ENCODE results near the gene PRKCA.

DNA sequence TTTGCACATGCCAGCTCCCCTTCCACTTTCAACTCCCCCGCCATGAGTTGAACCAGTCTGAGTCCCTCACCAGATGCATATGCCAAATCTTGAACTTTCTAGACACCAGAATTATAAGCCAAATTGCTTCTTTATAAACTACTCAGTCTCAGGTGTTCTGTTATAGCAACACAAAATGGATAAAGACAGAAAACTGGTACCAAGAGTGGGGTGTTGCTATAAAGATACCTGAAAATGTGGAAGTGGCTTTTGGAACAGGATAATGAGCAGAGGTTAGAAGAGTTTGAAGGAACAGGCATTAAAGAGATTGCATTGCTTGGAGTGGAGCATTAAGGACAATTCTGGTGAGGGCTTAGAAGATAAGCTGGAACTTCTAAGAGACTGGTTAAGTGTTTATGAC is 515.3 kb downstream of the PRKCA start:
- TF ChIP-seq, protein P1, sequence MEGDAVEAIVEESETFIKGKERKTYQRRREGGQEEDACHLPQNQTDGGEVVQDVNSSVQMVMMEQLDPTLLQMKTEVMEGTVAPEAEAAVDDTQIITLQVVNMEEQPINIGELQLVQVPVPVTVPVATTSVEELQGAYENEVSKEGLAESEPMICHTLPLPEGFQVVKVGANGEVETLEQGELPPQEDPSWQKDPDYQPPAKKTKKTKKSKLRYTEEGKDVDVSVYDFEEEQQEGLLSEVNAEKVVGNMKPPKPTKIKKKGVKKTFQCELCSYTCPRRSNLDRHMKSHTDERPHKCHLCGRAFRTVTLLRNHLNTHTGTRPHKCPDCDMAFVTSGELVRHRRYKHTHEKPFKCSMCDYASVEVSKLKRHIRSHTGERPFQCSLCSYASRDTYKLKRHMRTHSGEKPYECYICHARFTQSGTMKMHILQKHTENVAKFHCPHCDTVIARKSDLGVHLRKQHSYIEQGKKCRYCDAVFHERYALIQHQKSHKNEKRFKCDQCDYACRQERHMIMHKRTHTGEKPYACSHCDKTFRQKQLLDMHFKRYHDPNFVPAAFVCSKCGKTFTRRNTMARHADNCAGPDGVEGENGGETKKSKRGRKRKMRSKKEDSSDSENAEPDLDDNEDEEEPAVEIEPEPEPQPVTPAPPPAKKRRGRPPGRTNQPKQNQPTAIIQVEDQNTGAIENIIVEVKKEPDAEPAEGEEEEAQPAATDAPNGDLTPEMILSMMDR (conservative IDR thresholded peaks at IDR 0.05; ENCODE audit: low read depth, low read length) = no peak
- no peak for TF ChIP-seq EZH2 (IDR thresholded peaks at IDR 0.05; ENCODE audit: low read length, unreplicated experiment)
